HL-60/S4 (cell line): ENCODE data around the gene ATL1.
"Not testable (repeated sequence)": the region's sequence is repeated elsewhere in the genome, so short reads cannot be mapped to it uniquely, and the experiment has no call there.

ENCODE experiments used
- in situ Hi-C: fragments of 300-500 bp; cut with MboI; formaldehyde crosslinking; loops from 2 replicates; pipeline ENCODE4 v1.14.3; 2022; ENCODE audit warnings: low sequenced_read_pairs

ATL1 gene

DNA sequence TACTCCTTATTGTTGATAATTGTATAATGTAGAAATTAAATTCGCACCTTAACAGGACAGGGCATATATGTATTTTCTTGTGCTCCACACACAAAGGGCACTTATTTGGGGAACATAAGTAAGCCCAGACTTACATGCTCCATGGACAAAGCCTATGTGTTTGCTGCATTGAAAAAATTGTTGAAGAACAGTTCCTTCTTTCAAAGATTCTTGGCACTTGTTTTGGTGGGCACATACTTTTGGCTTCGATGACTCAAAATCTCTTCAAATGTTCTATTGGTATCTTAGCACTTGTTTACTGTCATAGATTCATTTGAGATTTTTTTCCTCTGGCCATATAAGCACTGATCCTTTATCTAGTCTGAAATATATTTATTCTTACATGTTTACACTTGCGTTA, 26.1 kb upstream of the ATL1 start:
- in situ Hi-C loops, result loop anchor here (25.0 kb wide), 2 partner anchors 397 to 672 kb away; partner anchors contain the start of gene NEMF

DNA sequence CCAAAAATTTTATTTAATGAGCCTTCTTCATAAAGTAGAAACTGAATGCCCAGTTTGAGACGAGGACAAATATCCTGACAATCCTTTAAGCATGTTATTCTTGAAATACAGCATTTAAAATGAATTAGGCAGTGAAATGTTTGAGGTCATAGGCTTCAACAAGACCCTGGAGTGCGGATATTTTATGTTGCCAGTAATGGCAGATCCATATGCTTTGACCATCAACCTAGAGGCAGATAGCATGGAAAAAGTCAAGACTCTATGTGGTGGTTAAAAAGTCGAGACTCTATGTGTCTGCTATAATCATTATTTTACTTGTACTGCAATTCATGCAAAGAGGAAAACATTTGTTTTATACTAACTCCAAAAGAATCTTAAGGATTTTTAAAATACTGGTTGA, 25.5 kb upstream of the ATL1 start:
- in situ Hi-C loops, result loop anchor here (25.0 kb wide), 2 partner anchors 397 to 672 kb away; partner anchors contain the start of gene NEMF

DNA sequence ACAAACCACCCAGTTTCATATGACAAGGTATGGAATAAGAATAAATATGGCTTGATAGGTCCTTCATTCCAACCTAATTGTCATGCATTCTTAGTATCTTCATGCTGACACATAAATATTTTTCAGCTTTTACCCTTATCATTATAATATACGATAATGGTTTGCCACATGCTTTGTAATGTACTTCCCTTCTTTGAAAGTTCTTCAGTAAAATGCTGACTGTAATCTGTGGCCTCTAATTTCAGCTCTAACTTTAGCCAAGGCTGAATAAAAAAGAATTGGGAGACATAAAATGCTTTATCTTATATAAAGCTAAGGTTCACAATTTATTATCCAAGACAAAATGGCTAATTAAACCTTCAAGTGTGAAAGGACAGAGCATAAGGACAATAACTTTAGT, 24.9 kb upstream of the ATL1 start:
- in situ Hi-C loops, result loop anchor here (25.0 kb wide), 2 partner anchors 398 to 673 kb away; partner anchors contain the start of gene NEMF

DNA sequence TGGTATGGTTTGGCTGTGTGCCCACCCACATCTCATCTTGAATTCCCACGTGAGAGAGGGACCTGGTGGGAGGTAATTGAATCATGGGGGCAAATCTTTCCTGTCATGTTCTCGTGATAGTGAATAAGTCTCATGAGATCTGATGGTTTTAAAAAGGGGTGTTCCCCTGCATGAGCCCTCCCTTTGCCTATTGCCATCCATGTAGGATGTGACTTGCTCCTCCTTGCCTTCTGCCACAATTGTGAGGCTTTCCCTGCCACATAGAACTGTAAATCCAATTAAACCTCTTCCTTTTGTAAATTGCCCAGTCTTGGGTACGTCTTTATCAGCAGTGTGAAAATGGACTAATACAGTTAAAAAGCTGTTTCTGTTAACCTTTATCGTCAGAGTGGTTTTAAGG, 21.9 kb upstream of the ATL1 start:
- in situ Hi-C loops, result loop anchor here (25.0 kb wide), 2 partner anchors 401 to 676 kb away; partner anchors contain the start of gene NEMF

DNA sequence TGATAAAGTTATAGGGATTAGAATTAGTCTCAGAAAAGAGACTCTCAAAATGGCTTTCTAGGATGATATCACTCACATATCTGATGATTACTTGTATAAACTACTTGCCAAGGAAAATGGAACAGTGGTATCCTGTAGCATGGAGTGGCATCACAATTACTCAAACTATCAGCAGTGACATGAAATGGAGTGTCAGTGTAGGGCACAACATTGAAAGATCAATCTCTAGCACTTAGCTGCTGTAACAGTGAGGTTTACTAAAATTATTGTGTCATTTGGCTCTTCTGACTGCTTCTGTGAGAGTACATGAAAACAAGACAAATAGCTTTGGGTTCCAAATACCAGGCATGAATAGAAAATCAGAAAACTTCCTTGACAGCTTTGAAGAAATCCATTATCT, 20.9 kb upstream of the ATL1 start:
- in situ Hi-C loops, result loop anchor here (25.0 kb wide), 2 partner anchors 402 to 677 kb away; partner anchors contain the start of gene NEMF

DNA sequence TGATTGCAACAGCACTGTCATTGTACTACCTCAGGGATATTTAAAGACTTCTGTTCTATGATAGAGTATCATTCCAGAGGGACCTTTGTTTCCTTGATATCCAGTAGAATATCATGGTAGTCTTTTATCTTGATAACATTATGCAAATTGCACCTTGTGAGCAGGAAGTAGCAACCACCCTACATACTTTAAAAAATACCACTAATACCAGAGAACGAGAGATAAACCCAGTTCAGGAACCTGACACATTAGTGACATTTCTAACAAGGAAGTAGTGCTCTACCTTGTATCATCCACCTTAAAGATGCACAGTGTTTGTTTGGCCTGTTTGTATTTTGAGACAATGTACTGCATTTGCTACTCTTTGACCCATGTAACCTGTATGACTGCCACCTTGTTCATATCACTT, 18.8 kb upstream of the ATL1 start:
- in situ Hi-C loops, result loop anchor here (25.0 kb wide), 2 partner anchors 404 to 679 kb away; partner anchors contain the start of gene NEMF

DNA sequence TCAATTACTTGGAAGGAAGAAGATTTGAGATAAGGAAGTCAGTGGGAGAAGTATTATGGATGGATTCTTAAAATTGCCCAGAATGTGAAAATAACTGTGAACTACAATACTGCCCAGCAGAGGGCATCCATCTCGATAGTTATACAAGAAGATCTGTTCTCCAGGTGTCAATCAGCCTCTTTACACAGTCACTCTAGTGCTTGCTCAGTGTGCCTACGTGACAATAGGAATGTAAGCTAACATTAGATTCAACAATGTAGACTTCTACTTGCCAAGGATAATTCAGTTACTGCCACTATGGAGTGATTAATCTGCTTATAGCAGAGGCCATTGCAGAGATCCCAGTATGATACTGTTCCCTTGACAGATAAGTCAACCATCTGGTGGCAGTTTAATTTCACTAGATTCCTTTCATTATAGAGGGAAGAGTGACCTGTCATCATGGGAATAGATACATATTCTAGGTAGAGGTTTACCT, 17.0 kb upstream of the ATL1 start:
- in situ Hi-C loops, result loop anchor here (25.0 kb wide), 2 partner anchors 406 to 681 kb away; partner anchors contain the start of gene NEMF

DNA sequence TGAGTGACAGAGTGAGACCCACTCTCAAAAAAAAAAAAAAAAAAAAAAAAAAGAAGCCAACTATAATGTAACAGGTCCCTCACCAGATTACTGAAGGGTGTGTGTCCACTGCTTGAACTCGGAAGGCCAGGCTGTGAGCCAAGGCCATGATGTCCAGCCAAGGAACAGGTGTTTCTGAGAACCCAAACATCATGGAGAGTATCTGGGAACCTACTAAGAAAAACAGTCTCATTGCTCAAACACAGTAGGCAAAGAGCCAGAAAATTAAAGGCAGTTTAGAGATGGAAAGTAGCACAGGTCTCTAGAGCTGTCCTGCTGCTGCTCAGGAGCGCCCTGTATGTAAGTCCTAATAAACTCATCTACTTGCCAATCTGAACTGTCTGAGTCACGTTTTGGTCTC, 15.0 kb upstream of the ATL1 start:
- in situ Hi-C loops, result loop anchor here (25.0 kb wide), 2 partner anchors 408 to 683 kb away; partner anchors contain the start of gene NEMF

DNA sequence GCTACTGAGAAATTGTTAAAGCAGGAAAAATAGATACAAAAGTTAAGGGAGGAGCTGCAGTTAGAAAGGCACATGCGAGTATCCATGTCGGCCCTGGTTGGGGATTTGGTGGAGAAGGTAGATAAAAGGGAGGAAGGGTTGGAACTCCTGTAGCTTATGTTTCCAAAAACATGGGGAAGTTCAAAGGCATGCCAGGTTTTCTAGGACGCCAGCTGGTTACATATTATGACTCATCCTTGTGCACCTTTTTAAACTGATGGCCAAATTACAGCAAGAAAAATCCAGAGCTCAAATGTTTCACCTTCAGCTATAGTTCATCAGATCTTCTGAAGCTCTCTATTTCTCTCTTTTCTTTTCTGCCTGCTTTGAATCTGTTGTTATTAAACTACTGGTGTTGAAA, 14.3 kb upstream of the ATL1 start:
- in situ Hi-C loops, result loop anchor here (25.0 kb wide), 2 partner anchors 408 to 683 kb away; partner anchors contain the start of gene NEMF

DNA sequence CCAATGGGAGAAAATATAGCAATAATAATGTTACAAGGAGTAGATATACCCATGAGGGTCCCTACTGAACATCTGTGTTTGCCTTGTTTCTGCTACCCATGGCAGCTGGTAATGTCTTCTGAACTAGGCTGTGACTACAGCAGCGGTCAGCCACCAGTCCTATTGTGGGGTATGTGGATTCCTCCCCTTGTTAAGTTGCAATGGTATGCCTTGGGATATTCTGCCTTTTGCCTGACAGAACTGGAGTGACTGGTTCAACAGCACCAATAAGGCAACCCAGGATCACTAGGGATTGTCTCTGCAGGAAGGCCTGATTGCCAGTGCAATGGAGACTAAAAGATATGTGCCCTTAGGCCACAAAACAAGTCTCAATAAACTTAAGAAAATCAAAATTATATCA, 9.7 kb upstream of the ATL1 start:
- in situ Hi-C loops, result no loop called here

DNA sequence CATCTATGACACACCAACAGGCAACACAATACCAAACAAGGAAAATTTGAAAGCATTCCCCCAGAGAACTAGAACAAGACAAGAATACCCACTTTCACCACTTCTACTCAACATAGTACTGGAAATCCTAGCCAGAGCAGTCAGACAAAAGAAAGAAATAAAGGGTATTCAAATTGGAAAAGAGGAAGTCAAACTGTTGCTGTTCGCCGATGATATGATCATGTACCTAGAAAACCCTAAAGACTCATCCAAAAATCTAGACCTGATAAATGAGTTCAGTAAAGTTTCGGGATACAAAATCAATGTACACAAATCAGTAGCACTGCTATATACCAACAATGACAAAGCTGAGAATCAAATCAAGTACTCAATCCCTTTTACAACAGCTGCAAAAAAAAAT, 8.1 kb upstream of the ATL1 start:
- in situ Hi-C loops, result no loop called here

DNA sequence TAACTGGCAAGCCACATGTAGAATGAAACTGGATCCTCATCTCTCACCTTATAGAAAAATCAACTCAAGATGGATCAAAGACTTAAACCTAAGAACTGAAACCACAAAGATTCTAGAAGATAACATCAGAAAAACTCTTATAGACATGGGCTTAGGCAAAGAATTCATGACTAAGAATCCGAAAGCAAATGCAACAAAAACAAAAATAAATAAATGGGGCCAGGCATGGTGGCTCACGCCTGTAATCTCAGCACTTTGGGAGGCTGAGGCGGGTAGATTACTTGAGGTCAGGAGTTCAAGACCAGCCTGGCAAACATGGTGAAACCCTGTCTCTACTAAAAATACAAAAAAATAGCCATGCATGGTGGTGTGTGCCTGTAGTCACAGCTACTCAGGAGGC, 7.1 kb upstream of the ATL1 start:
- in situ Hi-C loops, result not testable (repeated sequence)

DNA sequence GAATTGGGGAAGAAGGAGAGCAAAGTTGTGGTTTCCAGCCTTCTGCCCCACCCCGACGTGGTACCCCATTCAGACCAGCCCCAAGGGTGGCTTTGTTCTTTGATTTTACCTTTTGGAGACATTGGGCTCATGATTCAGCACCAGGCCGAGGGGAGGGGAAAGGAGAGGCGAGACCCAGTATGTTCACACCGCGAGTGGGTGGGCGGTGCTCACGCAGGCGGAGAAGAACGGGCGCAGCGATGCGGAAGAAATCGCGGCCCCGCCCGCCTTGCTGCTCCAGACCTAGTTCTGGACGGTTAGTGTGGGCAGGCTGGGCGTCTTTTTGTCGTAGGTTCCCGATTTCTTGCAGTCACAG, 963 bp downstream of the ATL1 start:
- in situ Hi-C loops, result no loop called here

DNA sequence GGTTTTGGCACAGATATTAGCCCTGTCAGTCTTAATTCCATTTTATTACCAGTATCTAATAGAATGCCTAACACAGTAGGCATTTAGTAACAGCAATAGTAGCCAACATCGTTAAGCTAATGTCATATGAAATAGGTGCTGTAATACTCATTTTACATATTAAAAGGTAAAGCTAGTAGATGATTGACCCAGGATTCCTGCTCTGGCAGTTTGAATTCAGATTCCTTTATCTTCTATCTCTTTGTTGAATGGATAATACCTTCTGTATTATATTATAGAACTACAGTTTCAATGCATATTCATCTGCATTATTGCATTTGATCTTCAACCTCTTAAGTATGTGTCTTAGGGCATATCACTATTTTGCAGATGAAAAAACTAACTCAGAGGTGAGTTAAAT, 2.9 kb downstream of the ATL1 start:
- in situ Hi-C loops, result no loop called here

DNA sequence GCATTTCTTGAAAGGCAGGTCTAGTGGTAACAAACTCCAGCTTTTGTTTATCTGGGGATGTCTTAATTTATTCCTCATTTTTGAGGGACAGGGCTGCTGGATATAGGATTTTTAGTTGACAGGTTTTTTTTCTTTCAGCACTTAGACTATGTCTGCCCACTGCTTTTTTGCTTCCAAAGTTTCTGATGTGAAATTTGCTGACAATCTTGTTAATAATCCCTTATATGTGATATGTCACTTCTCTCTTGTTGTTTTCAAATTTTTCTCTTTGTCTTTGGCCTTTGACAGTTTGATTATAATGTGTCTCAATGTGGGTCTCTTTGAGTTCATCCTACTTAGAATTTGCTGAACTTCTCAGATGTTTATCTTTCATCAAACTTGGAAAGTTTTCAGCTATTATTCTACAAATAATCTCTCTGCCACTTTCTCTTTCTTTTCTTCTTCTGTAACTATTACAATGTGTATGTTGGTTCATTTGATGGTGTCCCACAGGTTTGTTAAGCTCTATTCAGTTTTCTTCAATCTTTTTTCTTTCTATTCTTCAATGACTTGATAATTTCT, 9.8 kb downstream of the ATL1 start:
- in situ Hi-C loops, result no loop called here

DNA sequence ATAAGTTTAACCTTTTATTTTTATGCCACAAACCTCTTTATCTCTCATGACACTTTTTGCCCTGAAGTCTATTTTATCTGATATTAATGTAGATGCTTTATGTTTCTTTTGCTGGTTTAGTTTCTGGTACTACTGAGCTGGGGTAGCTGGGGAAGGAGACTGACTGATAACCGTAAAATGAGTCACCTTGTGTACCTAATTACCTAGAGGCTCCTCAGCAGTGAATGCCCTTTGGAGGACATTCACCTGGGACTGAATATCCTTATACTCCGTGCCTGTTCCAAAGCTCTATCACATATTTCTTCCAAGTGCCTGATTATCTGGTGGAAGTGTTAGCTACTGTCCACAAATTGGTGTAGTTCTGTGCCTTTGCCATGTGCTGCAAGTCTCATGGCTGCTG, 13.9 kb downstream of the ATL1 start:
- in situ Hi-C loops, result no loop called here

DNA sequence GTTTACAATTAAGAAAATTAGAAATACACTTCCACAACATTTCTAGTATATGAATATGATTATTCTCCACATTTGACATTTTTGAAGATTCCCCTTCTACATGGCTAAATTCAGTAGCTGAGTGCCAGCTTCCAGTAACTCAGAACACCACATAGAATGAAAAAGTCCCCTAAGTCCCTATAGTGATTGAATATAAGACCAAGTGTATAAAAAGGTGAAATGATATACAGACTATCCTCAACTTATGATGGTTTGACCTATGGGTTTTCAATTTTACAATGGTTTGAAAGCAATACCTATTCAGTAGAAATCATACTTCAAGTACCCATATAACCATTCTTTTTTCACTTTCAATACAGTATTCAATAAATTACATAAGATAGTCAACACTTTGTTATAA, 15.8 kb downstream of the ATL1 start:
- in situ Hi-C loops, result no loop called here

DNA sequence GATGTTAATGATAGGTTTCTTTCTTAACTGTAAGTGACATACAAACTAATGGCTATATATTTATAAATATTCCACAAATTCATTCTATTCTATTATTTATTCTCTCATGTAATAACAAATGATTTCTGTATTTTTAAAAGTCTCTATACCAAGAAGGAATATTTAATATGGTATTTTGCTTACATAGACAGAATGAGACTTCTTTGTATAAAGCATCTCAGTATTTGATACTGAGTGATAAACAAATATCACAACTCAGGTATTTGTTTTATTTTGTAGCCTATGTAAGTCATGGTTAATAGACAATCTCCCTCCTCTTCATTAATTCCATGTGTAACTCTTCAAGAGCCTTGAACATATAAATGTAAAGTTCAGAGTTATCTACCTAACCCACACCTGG, 18.0 kb downstream of the ATL1 start:
- in situ Hi-C loops, result no loop called here

DNA sequence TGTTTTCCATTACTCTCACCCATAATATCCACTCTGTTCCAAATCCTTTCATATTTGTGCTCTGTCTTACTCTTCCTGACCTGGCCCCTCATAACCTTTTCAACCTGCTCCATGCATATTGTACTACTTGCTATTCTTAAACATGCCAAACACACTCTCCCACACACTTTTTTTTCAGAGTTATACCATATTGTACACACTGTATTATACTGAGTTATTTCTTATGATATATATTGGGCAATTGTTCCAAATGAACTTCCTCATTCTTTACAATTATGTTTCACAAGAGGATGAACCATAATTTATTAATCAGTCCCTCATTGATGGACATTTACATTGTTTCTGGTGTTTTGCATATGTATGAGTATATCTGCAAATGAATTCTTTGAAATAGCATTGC, 18.5 kb downstream of the ATL1 start:
- in situ Hi-C loops, result no loop called here

DNA sequence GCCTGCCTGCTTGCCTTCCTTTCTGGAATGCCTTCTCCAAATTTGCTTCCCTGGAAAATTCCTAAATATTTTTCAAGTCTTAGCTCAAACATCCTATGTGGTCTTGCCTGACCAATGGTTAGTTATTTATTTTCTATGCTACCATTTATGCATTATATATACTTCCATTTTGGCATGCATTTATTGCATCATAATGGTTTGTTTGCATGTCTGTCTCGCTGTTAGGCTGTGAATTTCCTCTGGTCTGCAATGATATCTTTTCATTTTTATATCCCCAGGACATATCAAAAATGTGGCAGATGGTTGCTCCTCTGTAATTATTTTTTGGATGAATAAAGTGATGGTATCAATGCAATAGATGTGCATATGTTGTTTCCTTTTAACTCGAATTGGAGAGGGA, 30.5 kb downstream of the ATL1 start:
- in situ Hi-C loops, result no loop called here

DNA sequence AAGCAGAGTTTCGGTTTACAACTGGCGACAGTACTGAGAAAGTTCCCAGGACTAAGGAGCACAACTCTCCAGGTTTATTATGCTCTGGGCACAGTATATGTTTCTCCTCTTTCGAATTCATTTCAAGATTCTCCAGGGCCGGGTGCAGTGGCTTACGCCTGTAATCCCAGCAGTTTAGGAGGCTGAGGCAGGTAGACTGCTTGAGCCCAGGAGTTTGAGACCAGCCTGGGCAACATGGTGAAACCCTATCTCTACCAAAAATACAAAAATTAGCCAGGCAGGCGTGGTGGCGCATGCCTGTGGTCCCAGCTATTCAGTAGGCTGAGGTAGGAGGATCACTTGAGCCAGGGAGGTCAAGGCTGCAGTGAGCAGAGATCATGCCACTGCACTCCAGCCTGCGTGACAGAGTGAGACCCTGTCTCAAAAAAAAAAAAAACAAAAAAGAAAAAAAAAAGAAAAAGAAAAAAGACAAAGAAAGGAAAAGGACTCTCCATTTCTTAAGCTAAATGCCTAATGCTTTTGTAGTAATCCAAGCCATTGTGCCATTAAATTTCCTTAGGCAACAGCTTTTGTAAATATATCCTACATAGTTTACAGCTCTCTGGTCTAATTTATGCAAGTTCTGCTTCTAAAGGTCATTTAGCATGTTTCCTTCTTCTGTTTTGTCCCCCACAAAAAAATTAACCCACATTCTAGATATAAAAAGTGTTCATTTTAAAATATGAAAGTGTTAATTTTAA, 34.8 kb downstream of the ATL1 start:
- in situ Hi-C loops, result no loop called here

DNA sequence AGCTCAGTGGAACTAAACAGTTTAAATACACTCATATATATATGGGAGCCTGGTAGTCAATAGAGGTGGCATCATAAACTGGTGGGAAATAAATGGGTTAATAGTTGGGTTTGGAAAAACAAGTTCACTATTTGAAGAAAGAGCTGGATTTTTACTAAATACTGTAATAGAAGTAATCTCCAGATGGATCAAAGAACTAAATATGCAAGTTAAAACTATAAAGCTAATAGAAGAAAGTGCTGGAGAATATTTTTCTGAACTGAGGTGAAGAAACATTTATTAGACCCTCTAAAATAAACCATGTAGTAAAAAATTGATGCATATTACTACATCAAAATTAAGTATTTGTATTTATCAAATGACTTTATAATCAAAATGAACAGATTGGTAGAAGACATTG, 38.8 kb downstream of the ATL1 start:
- in situ Hi-C loops, result no loop called here
